Osteoblast (primary cell): Measurements from ENCODE around the gene PXDN. TPM values are rescaled to one million over a fixed set of nuclear protein-coding genes. Genes with fewer than 3 reads are reported as not detected.
A peak's percentile ranks its signal among the peaks of the same experiment; 100 is the strongest.

Experiments
- DNase-seq: peaks from one replicate; pipeline ENCODE4 v3.0.0; 2011; ENCODE audit warnings: low spot score, mixed read lengths; ENCODE audit not compliant: insufficient read length; ENCODE audit errors: missing footprints
- H2AFZ ChIP-seq: 2 replicates; pipeline ENCODE4 v1.6.0; 2011; ENCODE audit warnings: mild to moderate bottlenecking, low read length
- H3K27ac ChIP-seq: 2 replicates; pipeline ENCODE4 v1.5.1; 2011; ENCODE audit warnings: mild to moderate bottlenecking, low read depth, low read length, moderate library complexity
- H3K27me3 ChIP-seq: 2 replicates; pipeline ENCODE4 v1.6.0; 2012; ENCODE audit warnings: mild to moderate bottlenecking, control low read depth, inconsistent platforms, low read length, moderate library complexity; ENCODE audit not compliant: insufficient read depth
- H3K36me3 ChIP-seq: 2 replicates; pipeline ENCODE4 v1.5.1; 2011; ENCODE audit warnings: mild to moderate bottlenecking, low read length, control low read depth, moderate library complexity; ENCODE audit not compliant: insufficient read depth
- H3K4me1 ChIP-seq: 2 replicates; pipeline ENCODE4 v1.5.1; 2011; ENCODE audit warnings: mild to moderate bottlenecking, low read length, control low read depth, moderate library complexity; ENCODE audit not compliant: insufficient read depth
- H3K4me2 ChIP-seq: 2 replicates; pipeline ENCODE4 v1.6.0; 2011; ENCODE audit warnings: mild to moderate bottlenecking, low read length; ENCODE audit not compliant: insufficient read depth
- H3K4me3 ChIP-seq: fragments of 200-600 bp; sonication (generic); 3 replicates; pipeline ENCODE4 v1.5.1; 2012; ENCODE audit warnings: mild to moderate bottlenecking, low read length, inconsistent platforms; ENCODE audit not compliant: insufficient read depth
- H3K79me2 ChIP-seq: 2 replicates; pipeline ENCODE4 v1.6.0; 2012; ENCODE audit warnings: mild to moderate bottlenecking, low read length, control low read depth, inconsistent platforms; ENCODE audit not compliant: insufficient read depth
- H3K9me3 ChIP-seq: 2 replicates; pipeline ENCODE4 v1.5.1; 2011; ENCODE audit warnings: low read depth, low read length, control low read depth
- H4K20me1 ChIP-seq: 2 replicates; pipeline ENCODE4 v1.6.0; 2012; ENCODE audit warnings: mild to moderate bottlenecking, low read length, control low read depth; ENCODE audit not compliant: insufficient read depth
- total RNA-seq: library from RNA; depleted of rRNA; stranded (reverse); fragments of >200 nt; gene quantifications from 2 replicates; pipeline ENCODE4 v1.2.3, GENCODE V29; 2012
- TF ChIP-seq, protein P1 (sequence below): IDR thresholded peaks from 2 replicates; pipeline ENCODE4 v1.5.1; 2011; ENCODE audit warnings: mild to moderate bottlenecking, low read depth, low read length, moderate library complexity; ENCODE audit errors: extremely low read depth

The PXDN gene
- total RNA-seq, 1 donor, result 307 TPM

DNA sequence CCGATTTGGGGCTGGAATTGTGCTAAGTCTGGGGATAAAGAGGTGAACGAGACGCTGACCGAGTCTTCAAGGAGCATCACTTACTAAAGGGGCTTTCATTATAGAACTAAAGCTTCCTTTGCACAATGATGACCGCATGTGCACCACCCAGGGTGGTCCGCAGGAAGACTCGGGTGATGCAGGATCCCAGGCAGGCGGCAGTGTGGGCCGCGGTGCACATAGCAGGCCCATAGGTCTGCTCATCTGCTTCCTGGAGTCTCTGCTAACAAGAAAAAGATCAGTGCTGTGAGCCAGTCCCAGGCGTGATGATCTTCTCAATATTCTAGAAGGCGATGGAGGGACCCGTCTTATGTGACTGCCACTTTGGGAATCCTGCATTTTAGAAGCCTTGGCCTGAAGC, 122.8 kb downstream of the PXDN start:
- TF ChIP-seq, protein P1, sequence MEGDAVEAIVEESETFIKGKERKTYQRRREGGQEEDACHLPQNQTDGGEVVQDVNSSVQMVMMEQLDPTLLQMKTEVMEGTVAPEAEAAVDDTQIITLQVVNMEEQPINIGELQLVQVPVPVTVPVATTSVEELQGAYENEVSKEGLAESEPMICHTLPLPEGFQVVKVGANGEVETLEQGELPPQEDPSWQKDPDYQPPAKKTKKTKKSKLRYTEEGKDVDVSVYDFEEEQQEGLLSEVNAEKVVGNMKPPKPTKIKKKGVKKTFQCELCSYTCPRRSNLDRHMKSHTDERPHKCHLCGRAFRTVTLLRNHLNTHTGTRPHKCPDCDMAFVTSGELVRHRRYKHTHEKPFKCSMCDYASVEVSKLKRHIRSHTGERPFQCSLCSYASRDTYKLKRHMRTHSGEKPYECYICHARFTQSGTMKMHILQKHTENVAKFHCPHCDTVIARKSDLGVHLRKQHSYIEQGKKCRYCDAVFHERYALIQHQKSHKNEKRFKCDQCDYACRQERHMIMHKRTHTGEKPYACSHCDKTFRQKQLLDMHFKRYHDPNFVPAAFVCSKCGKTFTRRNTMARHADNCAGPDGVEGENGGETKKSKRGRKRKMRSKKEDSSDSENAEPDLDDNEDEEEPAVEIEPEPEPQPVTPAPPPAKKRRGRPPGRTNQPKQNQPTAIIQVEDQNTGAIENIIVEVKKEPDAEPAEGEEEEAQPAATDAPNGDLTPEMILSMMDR, result no peak

DNA sequence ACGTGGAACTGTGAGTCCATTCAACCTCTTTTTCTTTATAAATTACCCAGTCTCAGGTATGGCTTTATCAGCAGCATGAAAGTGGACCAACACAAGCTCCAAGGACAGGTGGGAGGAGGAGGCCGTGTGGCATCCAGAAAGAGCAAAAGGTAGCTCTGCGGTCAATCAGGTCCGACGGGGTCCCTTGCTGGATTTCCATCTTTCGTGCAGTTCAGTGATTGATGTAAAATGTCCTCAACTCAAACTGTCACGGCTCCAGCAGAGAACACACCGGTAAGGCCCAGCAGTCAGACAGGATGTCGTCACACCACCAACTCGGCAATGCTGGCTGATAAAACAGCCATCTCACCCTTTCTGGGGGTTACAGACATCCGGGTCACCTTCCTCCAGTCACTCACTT, 123.3 kb downstream of the PXDN start:
- TF ChIP-seq, protein P1, result no peak
- Histone ChIP-seq H3K27ac (no peak overlapping the region), H4K20me1 (no peaks in the 10 kb centered on the region), H3K4me2 (no peak overlapping the region), H3K79me2 (no peaks in the 10 kb centered on the region), H3K27me3 (peaks cover 23% of the 10 kb centered on the region), H2AFZ (no peak overlapping the region), H3K4me3 (no peak overlapping the region), H3K4me1 (peaks cover 7% of the 10 kb centered on the region), H3K9me3 (no peaks in the 10 kb centered on the region), H3K36me3 (no peaks in the 10 kb centered on the region)
- peak; percentile 6 for DNase-seq

More for the DNA sequence above, 122.8 kb downstream of the PXDN start:
- DNase-seq, result peak; percentile 8
- Histone ChIP-seq H3K4me3 (no peak overlapping the region), H3K4me1 (peaks cover 7% of the 10 kb centered on the region), H3K9me3 (no peaks in the 10 kb centered on the region), H2AFZ (no peak overlapping the region), H3K79me2 (no peaks in the 10 kb centered on the region), H3K27me3 (peaks cover 23% of the 10 kb centered on the region), H3K36me3 (no peaks in the 10 kb centered on the region), H3K27ac (no peak overlapping the region), H3K4me2 (no peak overlapping the region), H4K20me1 (no peaks in the 10 kb centered on the region)

DNA sequence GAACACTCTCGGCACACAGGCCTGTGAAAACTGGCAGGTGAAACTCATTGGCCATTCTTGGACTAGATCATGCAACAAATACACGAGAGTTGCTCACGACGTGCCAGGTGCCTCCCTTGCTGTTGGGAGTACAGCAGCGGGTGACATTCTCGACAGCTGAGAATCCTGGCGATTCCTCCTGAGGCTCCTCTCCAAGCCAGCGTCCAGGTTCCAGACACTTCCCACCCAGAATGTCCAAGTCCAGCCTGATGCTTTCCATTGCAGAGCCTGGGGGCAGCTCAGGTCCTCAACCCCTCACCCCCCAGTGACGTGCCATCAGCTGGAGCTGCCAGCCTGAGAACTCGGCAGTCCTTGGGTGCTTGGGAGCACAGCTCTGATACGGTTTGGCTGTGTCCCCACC, 124.2 kb downstream of the PXDN start:
- TF ChIP-seq, protein P1, result no peak
- Histone ChIP-seq H4K20me1 (no peaks in the 10 kb centered on the region), H3K9me3 (no peaks in the 10 kb centered on the region), H3K4me3 (no peak overlapping the region), H2AFZ (no peak overlapping the region), H3K4me1 (no peaks in the 10 kb centered on the region), H3K27ac (no peak overlapping the region), H3K36me3 (no peaks in the 10 kb centered on the region), H3K79me2 (no peaks in the 10 kb centered on the region), H3K27me3 (peaks cover 25% of the 10 kb centered on the region), H3K4me2 (no peak overlapping the region)
- DNase-seq, result no peak

DNA sequence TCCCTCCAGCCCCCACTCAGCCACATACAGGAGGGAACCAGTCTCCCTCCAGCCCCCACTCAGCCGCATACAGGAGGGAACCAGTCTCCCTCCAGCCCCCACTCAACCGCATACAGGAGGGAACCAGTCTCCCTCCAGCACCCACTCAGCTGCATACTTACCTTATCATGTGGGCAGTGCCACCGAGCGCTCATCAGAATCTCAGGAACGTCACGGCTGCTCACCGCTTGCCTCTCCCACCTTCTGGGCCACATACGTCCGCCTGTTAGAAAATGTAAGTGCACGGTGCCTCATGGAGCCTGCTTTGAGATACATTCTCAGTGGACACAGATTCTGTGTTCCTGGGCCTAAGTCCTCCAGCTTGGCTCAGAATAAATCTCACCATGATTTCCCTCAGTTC, 124.8 kb downstream of the PXDN start:
- no peaks in the 10 kb centered on the region for H3K4me1 ChIP-seq
- no peaks in the 10 kb centered on the region for H3K79me2 ChIP-seq
- DNase-seq, result no peak
- H3K27ac ChIP-seq, result no peak overlapping the region
- H2AFZ ChIP-seq, result no peak overlapping the region
- H4K20me1 ChIP-seq, result no peaks in the 10 kb centered on the region
- H3K36me3 ChIP-seq, result no peaks in the 10 kb centered on the region
- TF ChIP-seq, protein P1, result no peak
- H3K27me3 ChIP-seq, result peaks cover 25% of the 10 kb centered on the region
- no peak overlapping the region for H3K4me2 ChIP-seq
- no peak overlapping the region for H3K4me3 ChIP-seq
- no peaks in the 10 kb centered on the region for H3K9me3 ChIP-seq
